HepG2 (cell line): ENCODE results near the gene ALG11. TPM values are rescaled to one million over a fixed set of nuclear protein-coding genes. Genes with fewer than 3 reads are reported as not detected.
A peak's percentile ranks its signal among the peaks of the same experiment; 100 is the strongest.

Experiments
- BCL6 ChIP-seq: IDR thresholded peaks from 2 replicates; pipeline ENCODE4 v1.6.1; 2016; ENCODE audit warnings: missing genetic modification reagents, missing compliant biosample characterization
- CSRNP2 ChIP-seq: sonication (generic); formaldehyde crosslinking; conservative IDR thresholded peaks from 2 replicates; pipeline ENCODE4 v1.8.0; 2022; ENCODE audit warnings: low read depth, missing genetic modification reagents
- FOXA1 ChIP-seq, 2 experiments: fragments of 450-650 bp in 1 of 2; sonication (generic) in 1 of 2; formaldehyde crosslinking in 1 of 2; IDR thresholded peaks; 2 replicates each; pipeline versions ENCODE4 v1.4.0 to v1.6.1; 2016 to 2020; ENCODE audit warnings: missing genetic modification reagents in 1 of 2
- HINFP ChIP-seq: sonication (generic); formaldehyde crosslinking; IDR thresholded peaks from 2 replicates; pipeline ENCODE4 v1.4.0; 2020; ENCODE audit warnings: low read depth, mild to moderate bottlenecking, missing genetic modification reagents
- KAT8 ChIP-seq: IDR thresholded peaks from 2 replicates; pipeline ENCODE4 v1.6.1; 2016; ENCODE audit warnings: missing genetic modification reagents, missing compliant biosample characterization
- KDM1A ChIP-seq: IDR thresholded peaks from 2 replicates; pipeline ENCODE4 v1.6.1; 2016; ENCODE audit warnings: missing compliant biosample characterization
- KDM2A ChIP-seq: sonication (generic); formaldehyde crosslinking; IDR thresholded peaks from 2 replicates; pipeline ENCODE4 v1.4.0; 2020; ENCODE audit warnings: low read depth, missing genetic modification reagents, borderline replicate concordance
- KLF11 ChIP-seq: IDR thresholded peaks from 2 replicates; pipeline ENCODE4 v1.6.1; 2016; ENCODE audit warnings: missing compliant biosample characterization
- MAX ChIP-seq: IDR thresholded peaks from 2 replicates; pipeline ENCODE4 v1.6.1; 2012; ENCODE audit warnings: inconsistent platforms
- MIER2 ChIP-seq: IDR thresholded peaks from 2 replicates; pipeline ENCODE4 v1.6.1; 2016; ENCODE audit warnings: missing biosample characterization, missing genetic modification reagents
- NFYC ChIP-seq: IDR thresholded peaks from 2 replicates; pipeline ENCODE4 v1.6.1; 2016; ENCODE audit warnings: missing genetic modification reagents, missing compliant biosample characterization
- PITX1 ChIP-seq: sonication (generic); formaldehyde crosslinking; IDR thresholded peaks from 2 replicates; pipeline ENCODE4 v1.5.1; 2020; ENCODE audit warnings: mild to moderate bottlenecking, missing genetic modification reagents
- TFDP2 ChIP-seq: sonication (generic); formaldehyde crosslinking; IDR thresholded peaks from 2 replicates; pipeline ENCODE4 v1.4.0; 2020; ENCODE audit warnings: missing genetic modification reagents
- ZKSCAN5 ChIP-seq: sonication (generic); formaldehyde crosslinking; IDR thresholded peaks from 2 replicates; pipeline ENCODE4 v1.5.1; 2020; ENCODE audit warnings: mild to moderate bottlenecking, missing genetic modification reagents
- ZNF205 ChIP-seq: IDR thresholded peaks from 2 replicates; pipeline ENCODE4 v1.6.1; 2018; ENCODE audit warnings: missing biosample characterization, missing genetic modification reagents
- ZNF263 ChIP-seq: sonication (generic); formaldehyde crosslinking; IDR thresholded peaks from 2 replicates; pipeline ENCODE4 v1.4.0; 2020; ENCODE audit warnings: missing genetic modification reagents
- ZNF331 ChIP-seq: sonication (generic); formaldehyde crosslinking; IDR thresholded peaks from 2 replicates; pipeline ENCODE4 v1.4.0; 2020; ENCODE audit warnings: missing genetic modification reagents
- ZNF660 ChIP-seq: sonication (generic); formaldehyde crosslinking; IDR thresholded peaks from 2 replicates; pipeline ENCODE4 v1.5.1; 2020; ENCODE audit warnings: mild to moderate bottlenecking, low read depth, missing genetic modification reagents, borderline replicate concordance
- polyA plus RNA-seq, 8 experiments: library from polyadenylated mRNA; depleted of rRNA in 3 of 8; stranded (reverse) in 7 of 8; unstranded in 1 of 8; fragments of >200 nt; fragmentation: Illumina TruSeq in 4 of 8; extraction: Trizol in 4 of 8; gene quantifications; 2 replicates each; pipeline versions ENCODE4 v1.2.1 to v1.2.3, GENCODE V29; 2011 to 2016; ENCODE audit warnings: low read depth in 4 of 8, missing spikeins in 1 of 8, mixed read lengths in 1 of 8; ENCODE audit not compliant: insufficient read depth in 1 of 8
- total RNA-seq, 5 experiments: library from RNA; depleted of rRNA; stranded (reverse); fragments of >200 nt; fragmentation: Illumina TruSeq; extraction: Trizol; gene quantifications; 2 replicates each; pipeline ENCODE4 v1.2.3, GENCODE V29; 2016; ENCODE audit warnings: low read depth in 1 of 5
- TF ChIP-seq, protein P1 (sequence below): IDR thresholded peaks from 2 replicates; pipeline ENCODE4 v1.6.1; 2018; ENCODE audit warnings: missing genetic modification reagents
- TF ChIP-seq, protein P2 (sequence below): IDR thresholded peaks from 2 replicates; pipeline ENCODE4 v1.4.0; 2020; ENCODE audit warnings: mild to moderate bottlenecking, missing genetic modification reagents

ALG11 gene
- total and polyA plus RNA-seq, 2 of the 13 experiments (the other 11 are each of a cell fraction or from before 2014, with no cell fraction given), result 14.7 to 27.9 TPM

DNA sequence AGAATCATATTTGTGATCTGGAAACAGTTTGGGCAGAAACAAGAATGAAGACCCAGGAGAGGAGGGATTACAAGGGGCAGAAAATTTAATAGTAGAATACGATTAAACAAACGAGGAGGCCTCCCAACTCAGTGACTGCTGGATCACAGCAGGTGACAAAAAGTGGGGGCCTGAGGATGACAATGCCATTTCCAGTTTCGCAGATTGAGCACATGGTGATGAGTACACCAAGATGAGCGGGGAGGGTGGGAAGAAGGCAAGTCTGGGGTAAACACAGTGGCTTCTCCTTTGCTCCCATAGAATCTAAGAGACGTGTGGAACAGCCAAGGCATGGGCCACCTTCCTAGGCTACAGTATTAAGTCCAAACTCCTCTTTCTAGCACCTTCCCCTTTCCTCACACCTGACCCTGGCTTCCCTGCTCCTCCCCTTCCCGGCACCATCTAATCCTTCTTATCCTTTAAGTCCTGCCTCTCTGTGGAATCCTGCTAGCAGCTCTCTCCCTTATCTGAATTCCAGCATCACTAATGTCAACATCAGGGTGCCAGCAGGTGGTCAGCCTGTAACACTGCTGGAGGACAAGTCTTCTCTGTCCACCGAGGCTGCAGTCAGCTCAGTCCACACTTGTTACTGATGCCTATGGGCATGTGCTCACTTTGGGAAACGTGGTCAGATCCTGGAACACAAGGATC lies 14.4 kb upstream of the ALG11 start (continued):
- TF ChIP-seq KLF11, result no peak
- TF ChIP-seq, protein P1, sequence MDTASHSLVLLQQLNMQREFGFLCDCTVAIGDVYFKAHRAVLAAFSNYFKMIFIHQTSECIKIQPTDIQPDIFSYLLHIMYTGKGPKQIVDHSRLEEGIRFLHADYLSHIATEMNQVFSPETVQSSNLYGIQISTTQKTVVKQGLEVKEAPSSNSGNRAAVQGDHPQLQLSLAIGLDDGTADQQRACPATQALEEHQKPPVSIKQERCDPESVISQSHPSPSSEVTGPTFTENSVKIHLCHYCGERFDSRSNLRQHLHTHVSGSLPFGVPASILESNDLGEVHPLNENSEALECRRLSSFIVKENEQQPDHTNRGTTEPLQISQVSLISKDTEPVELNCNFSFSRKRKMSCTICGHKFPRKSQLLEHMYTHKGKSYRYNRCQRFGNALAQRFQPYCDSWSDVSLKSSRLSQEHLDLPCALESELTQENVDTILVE, result peak; percentile 78; the same call in 1 of the 2 replicates
- TF ChIP-seq ZNF660, result no peak
- peak; percentile 56; the same call in 1 of the 2 replicates for TF ChIP-seq KDM2A (CRISPR knock-in tag)
- peak; percentile 32; the same call in 1 of the 2 replicates for TF ChIP-seq HINFP (CRISPR knock-in tag)
- TF ChIP-seq FOXA1 (IDR thresholded peaks at IDR 0.05), result peak; percentile 86
- peak; percentile 100 for TF ChIP-seq FOXA1 (CRISPR knock-in tag; IDR thresholded peaks at IDR 0.05)
- TF ChIP-seq NFYC (CRISPR knock-in tag), result 0 out of 2 replicates have a peak, but pooled peaks have one; percentile 31
- peak; percentile 87 for TF ChIP-seq ZNF331 (CRISPR knock-in tag)
- peak; percentile 98 for TF ChIP-seq PITX1
- TF ChIP-seq BCL6 (CRISPR knock-in tag), result peak; percentile 79
- TF ChIP-seq TFDP2, result 0 out of 2 replicates have a peak, but pooled peaks have one; percentile 28
- peak; percentile 81 for TF ChIP-seq MAX
- peak; percentile 90; the same call in 1 of the 2 replicates for TF ChIP-seq KDM1A (CRISPR knock-in tag)
- TF ChIP-seq CSRNP2 (CRISPR knock-in tag), result no peak
- TF ChIP-seq KAT8 (CRISPR knock-in tag), result 0 out of 2 replicates have a peak, but pooled peaks have one; percentile 31
- TF ChIP-seq, protein P2, sequence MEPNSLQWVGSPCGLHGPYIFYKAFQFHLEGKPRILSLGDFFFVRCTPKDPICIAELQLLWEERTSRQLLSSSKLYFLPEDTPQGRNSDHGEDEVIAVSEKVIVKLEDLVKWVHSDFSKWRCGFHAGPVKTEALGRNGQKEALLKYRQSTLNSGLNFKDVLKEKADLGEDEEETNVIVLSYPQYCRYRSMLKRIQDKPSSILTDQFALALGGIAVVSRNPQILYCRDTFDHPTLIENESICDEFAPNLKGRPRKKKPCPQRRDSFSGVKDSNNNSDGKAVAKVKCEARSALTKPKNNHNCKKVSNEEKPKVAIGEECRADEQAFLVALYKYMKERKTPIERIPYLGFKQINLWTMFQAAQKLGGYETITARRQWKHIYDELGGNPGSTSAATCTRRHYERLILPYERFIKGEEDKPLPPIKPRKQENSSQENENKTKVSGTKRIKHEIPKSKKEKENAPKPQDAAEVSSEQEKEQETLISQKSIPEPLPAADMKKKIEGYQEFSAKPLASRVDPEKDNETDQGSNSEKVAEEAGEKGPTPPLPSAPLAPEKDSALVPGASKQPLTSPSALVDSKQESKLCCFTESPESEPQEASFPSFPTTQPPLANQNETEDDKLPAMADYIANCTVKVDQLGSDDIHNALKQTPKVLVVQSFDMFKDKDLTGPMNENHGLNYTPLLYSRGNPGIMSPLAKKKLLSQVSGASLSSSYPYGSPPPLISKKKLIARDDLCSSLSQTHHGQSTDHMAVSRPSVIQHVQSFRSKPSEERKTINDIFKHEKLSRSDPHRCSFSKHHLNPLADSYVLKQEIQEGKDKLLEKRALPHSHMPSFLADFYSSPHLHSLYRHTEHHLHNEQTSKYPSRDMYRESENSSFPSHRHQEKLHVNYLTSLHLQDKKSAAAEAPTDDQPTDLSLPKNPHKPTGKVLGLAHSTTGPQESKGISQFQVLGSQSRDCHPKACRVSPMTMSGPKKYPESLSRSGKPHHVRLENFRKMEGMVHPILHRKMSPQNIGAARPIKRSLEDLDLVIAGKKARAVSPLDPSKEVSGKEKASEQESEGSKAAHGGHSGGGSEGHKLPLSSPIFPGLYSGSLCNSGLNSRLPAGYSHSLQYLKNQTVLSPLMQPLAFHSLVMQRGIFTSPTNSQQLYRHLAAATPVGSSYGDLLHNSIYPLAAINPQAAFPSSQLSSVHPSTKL (CRISPR knock-in tag), result peak; percentile 94
- TF ChIP-seq ZNF205 (CRISPR knock-in tag), result peak; percentile 37; the same call in 1 of the 2 replicates
- 0 out of 2 replicates have a peak, but pooled peaks have one; percentile 27 for TF ChIP-seq ZNF263 (CRISPR knock-in tag)
- TF ChIP-seq MIER2 (CRISPR knock-in tag), result 0 out of 2 replicates have a peak, but pooled peaks have one; percentile 56
- no peak for TF ChIP-seq ZKSCAN5 (CRISPR knock-in tag)
